Loucy (cell line): ENCODE data around the gene IQSEC2.

Source experiments
- EZH2phosphoT487 ChIP-seq: fragments of 200-600 bp; IDR thresholded peaks from 2 replicates; pipeline ENCODE4 v1.6.1; 2018; ENCODE audit warnings: antibody characterized with exemption, mild to moderate bottlenecking, moderate library complexity, borderline replicate concordance
- TF ChIP-seq, protein P1 (sequence below): fragments of 200-600 bp; sonication (generic); conservative IDR thresholded peaks from 2 replicates; pipeline ENCODE4 v1.5.1; 2014; ENCODE audit warnings: mild to moderate bottlenecking, antibody characterized with exemption, low read length

- TF ChIP-seq, protein P1, sequence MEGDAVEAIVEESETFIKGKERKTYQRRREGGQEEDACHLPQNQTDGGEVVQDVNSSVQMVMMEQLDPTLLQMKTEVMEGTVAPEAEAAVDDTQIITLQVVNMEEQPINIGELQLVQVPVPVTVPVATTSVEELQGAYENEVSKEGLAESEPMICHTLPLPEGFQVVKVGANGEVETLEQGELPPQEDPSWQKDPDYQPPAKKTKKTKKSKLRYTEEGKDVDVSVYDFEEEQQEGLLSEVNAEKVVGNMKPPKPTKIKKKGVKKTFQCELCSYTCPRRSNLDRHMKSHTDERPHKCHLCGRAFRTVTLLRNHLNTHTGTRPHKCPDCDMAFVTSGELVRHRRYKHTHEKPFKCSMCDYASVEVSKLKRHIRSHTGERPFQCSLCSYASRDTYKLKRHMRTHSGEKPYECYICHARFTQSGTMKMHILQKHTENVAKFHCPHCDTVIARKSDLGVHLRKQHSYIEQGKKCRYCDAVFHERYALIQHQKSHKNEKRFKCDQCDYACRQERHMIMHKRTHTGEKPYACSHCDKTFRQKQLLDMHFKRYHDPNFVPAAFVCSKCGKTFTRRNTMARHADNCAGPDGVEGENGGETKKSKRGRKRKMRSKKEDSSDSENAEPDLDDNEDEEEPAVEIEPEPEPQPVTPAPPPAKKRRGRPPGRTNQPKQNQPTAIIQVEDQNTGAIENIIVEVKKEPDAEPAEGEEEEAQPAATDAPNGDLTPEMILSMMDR, result no peak
- no peak for TF ChIP-seq EZH2phosphoT487
Observed at GRCh38 chrX:53234484-53234883, 46.9 kb downstream of the IQSEC2 start.
